ENCODE data around the gene FAIM2. TPM values are rescaled to one million over a fixed set of nuclear protein-coding genes. Genes with fewer than 3 reads are reported as not detected.

Gene FAIM2
- total RNA-seq, 2 experiments from 2014 or later = 0.22 to 0.56 TPM

- DNase-seq (no peak), ATAC-seq (no peak)
- intact Hi-C loops (cut with micrococcal nuclease) = no loop called here
- ChIA-PET CTCF (interaction anchor here (0.8 to 2.2 kb wide), 4 partner anchors 17 to 183 kb away, joined by 3 to 13 read pairs (median 8); partner anchors contain the start of gene COX14), POLR2A (no interaction called here)
- H3K4me3 Mint-ChIP-seq = no peak overlapping the region
- peaks cover 7% of the 10 kb centered on the region for H3K4me1 Mint-ChIP-seq (ENCODE audit: low read depth)
- peaks cover 3% of the 10 kb centered on the region for H3K27me3 Mint-ChIP-seq
- TF ChIP-seq CTCF (IDR thresholded peaks at IDR 0.05) = no peak
- no peaks in the 10 kb centered on the region for H3K9me3 Mint-ChIP-seq
- H3K27ac Mint-ChIP-seq = no peak overlapping the region
- H3K36me3 Mint-ChIP-seq (ENCODE audit: low read depth) = no peaks in the 10 kb centered on the region
Measured at GRCh38 chr12:49928471-49928870, 24.8 kb upstream of the FAIM2 start.

- Mint-ChIP-seq H3K4me1 (ENCODE audit: low read depth) (peaks cover 2% of the 10 kb centered on the region), H3K9me3 (no peaks in the 10 kb centered on the region), H3K4me3 (no peak overlapping the region), H3K36me3 (ENCODE audit: low read depth) (no peaks in the 10 kb centered on the region), H3K27me3 (peaks cover 3% of the 10 kb centered on the region), H3K27ac (no peak overlapping the region)
- no peak for TF ChIP-seq CTCF (IDR thresholded peaks at IDR 0.05)
- POLR2A ChIA-PET = no interaction called here
- CTCF ChIA-PET = no interaction called here
- no peak for ATAC-seq
- intact Hi-C loops (cut with micrococcal nuclease) = no loop called here
- no peak for DNase-seq
Measured at GRCh38 chr12:49925433-49926204, 21.9 kb upstream of the FAIM2 start.

- Mint-ChIP-seq H3K9me3 (no peaks in the 10 kb centered on the region), H3K4me3 (no peak overlapping the region), H3K4me1 (ENCODE audit: low read depth) (peaks cover 2% of the 10 kb centered on the region), H3K27me3 (peaks cover under 1% of the 10 kb centered on the region), H3K36me3 (ENCODE audit: low read depth) (no peaks in the 10 kb centered on the region), H3K27ac (no peak overlapping the region)
- TF ChIP-seq CTCF (IDR thresholded peaks at IDR 0.05) = no peak
- ChIA-PET POLR2A (interaction anchor here (0.6 kb wide), 1 partner anchor 55 kb away, joined by 5 read pairs; no protein-coding TSS in a partner anchor), CTCF (interaction anchor here (1.2 kb wide), 1 partner anchor 42 kb away, joined by 3 read pairs; no protein-coding TSS in a partner anchor)
- ATAC-seq (no peak), DNase-seq (no peak)
- intact Hi-C loops (cut with micrococcal nuclease) = no loop called here
Measured at GRCh38 chr12:49924628-49925246, 21.0 kb upstream of the FAIM2 start.

GRCh38 chr12:49923880-49924556 is 20.3 kb upstream of the FAIM2 start:
- DNase-seq (no peak), ATAC-seq (no peak)
- H3K27me3 Mint-ChIP-seq = no peaks in the 10 kb centered on the region
- TF ChIP-seq CTCF (IDR thresholded peaks at IDR 0.05) = no peak
- H3K9me3 Mint-ChIP-seq = no peaks in the 10 kb centered on the region
- peaks cover 2% of the 10 kb centered on the region for H3K4me1 Mint-ChIP-seq (ENCODE audit: low read depth)
- no peaks in the 10 kb centered on the region for H3K36me3 Mint-ChIP-seq (ENCODE audit: low read depth)
- H3K27ac Mint-ChIP-seq = no peak overlapping the region
- POLR2A ChIA-PET = interaction anchor here (0.6 kb wide), 1 partner anchor 56 kb away, joined by 5 read pairs; no protein-coding TSS in a partner anchor
- H3K4me3 Mint-ChIP-seq = no peak overlapping the region
- intact Hi-C loops (cut with micrococcal nuclease) = no loop called here
- CTCF ChIA-PET = interaction anchor here (1.1 to 1.2 kb wide), 2 partner anchors 43 to 57 kb away, joined by 3 to 4 read pairs; no protein-coding TSS in a partner anchor

Data from activated CD8-positive, alpha-beta T cell treated with anti-CD3 and anti-CD28 coated beads for 36 hours (primary cell).